Vagina (tissue), 2 donors: ENCODE results near the gene TTC19.

ENCODE experiments used
- CTCF ChIP-seq, 3 experiments: fragments of 450-650 bp in 2 of 3; fragments of 200-600 bp in 1 of 3; sonication (generic) in 1 of 3; IDR thresholded peaks; one replicate each; pipeline ENCODE4 v1.5.1; 2017 to 2019; ENCODE audit warnings: antibody characterized with exemption in 3 of 3, mild to moderate bottlenecking in 2 of 3, moderate library complexity in 2 of 3
- POLR2AphosphoS5 ChIP-seq, 2 donors: sonication (generic); formaldehyde crosslinking; IDR thresholded peaks; one replicate each; pipeline ENCODE4 v1.9.0; 2017; ENCODE audit warnings: antibody characterized with exemption in 2 of 2, mild to moderate bottlenecking in 2 of 2, low read depth in 1 of 2; ENCODE audit not compliant: insufficient read depth in 1 of 2

- TF ChIP-seq CTCF (IDR thresholded peaks at IDR 0.05) (no peak), POLR2AphosphoS5 (IDR thresholded peaks at IDR 0.05; ENCODE audit: insufficient read depth in 1 of 2, low read depth in 1 of 2) (no peak)
These were observed 43.7 kb upstream of the TTC19 start for GRCh38 chr17:15955793-15956541.
